ENCODE measurements around the gene SHISAL2A. TPM values are rescaled to one million over a fixed set of nuclear protein-coding genes. Genes with fewer than 3 reads are reported as not detected.

The SHISAL2A gene
- total and polyA plus RNA-seq, 10 of the 15 experiments (the other 5 are each of a cell fraction or from before 2014, with no cell fraction given) = 0.18 to 0.67 (median 0.45) TPM

GRCh38 chr1:52613636-52614373 is 19.2 kb upstream of the SHISAL2A start:
- no peak overlapping the region for H3K9ac ChIP-seq (ENCODE audit: control insufficient read depth, insufficient read depth, low read length)
- no peak for FAIRE-seq
- intact Hi-C loops (cut with micrococcal nuclease; ENCODE audit: unreplicated experiment) (no loop called here), in situ Hi-C loops (cut with MboI) (no loop called here)
- no peak overlapping the region for H3K27ac ChIP-seq (ENCODE audit: control insufficient read depth, insufficient read depth)
- no peaks in the 10 kb centered on the region for H3K27me3 ChIP-seq (replicated peaks in 1 of 2; ENCODE audit: control insufficient read depth in 2 of 2, insufficient read depth in 2 of 2, low read length in 1 of 2)
- POLR2A ChIA-PET = no interaction called here
- H3K4me2 ChIP-seq (ENCODE audit: control insufficient read depth, insufficient read depth) = no peak overlapping the region
- peak; percentile 31; the same call in 1 of the 2 replicates for TF ChIP-seq PKNOX1 (IDR thresholded peaks at IDR 0.05)
- no peak for TF ChIP-seq POLR2AphosphoS5 (IDR thresholded peaks at IDR 0.05; ENCODE audit: low read length)
- no peaks in the 10 kb centered on the region for H3K36me3 ChIP-seq (ENCODE audit: control insufficient read depth in 2 of 2, insufficient read depth in 2 of 2, low read length in 1 of 2)
- no peak for DNase-seq (ENCODE audit: low read depth, low spot score)
- RAD21 ChIA-PET (ENCODE audit: unreplicated experiment) = no interaction called here
- no peaks in the 10 kb centered on the region for H3K4me1 ChIP-seq (ENCODE audit: control insufficient read depth, insufficient read depth, low read length)
- 63% methylated on average over 2 of the region's 2 CpGs for WGBS (ENCODE audit: insufficient coverage, insufficient replicate concordance, low lambda C conversion rate, missing lambda C conversion rate)
- SMC1A ChIA-PET (ENCODE audit: uncharacterized antibody, unreplicated experiment) = interaction anchor here (0.8 to 1.3 kb wide), 2 partner anchors 12 to 19 kb away, joined by 3 read pairs; no protein-coding TSS in a partner anchor
- CTCF ChIA-PET = no interaction called here
- H3K4me3 ChIP-seq = no peak overlapping the region
- no peak for ATAC-seq
- no peaks in the 10 kb centered on the region for H3K79me2 ChIP-seq (ENCODE audit: control insufficient read depth, insufficient read depth, low read length)
- no peaks in the 10 kb centered on the region for H3K9me3 ChIP-seq (replicated peaks; ENCODE audit: control insufficient read depth, insufficient read depth, low read length)
- H2AFZ ChIP-seq (ENCODE audit: control insufficient read depth, low read depth, low read length) = no peak overlapping the region
- no peaks in the 10 kb centered on the region for H4K20me1 ChIP-seq (ENCODE audit: control insufficient read depth, insufficient read depth)
- BruUV-seq (replicated peaks) = no TSS peak

- H3K36me3 ChIP-seq (ENCODE audit: control insufficient read depth in 2 of 2, insufficient read depth in 2 of 2, low read length in 1 of 2) = no peaks in the 10 kb centered on the region
- intact Hi-C loops (cut with micrococcal nuclease; ENCODE audit: unreplicated experiment) (no loop called here), in situ Hi-C loops (cut with MboI) (no loop called here)
- H3K27me3 ChIP-seq (replicated peaks in 1 of 2; ENCODE audit: control insufficient read depth in 2 of 2, insufficient read depth in 2 of 2, low read length in 1 of 2) = no peaks in the 10 kb centered on the region
- ChIA-PET RAD21 (ENCODE audit: unreplicated experiment) (no interaction called here), SMC1A (ENCODE audit: uncharacterized antibody, unreplicated experiment) (interaction anchor here (0.7 to 1.3 kb wide), 2 partner anchors 13 to 191 kb away, joined by 3 read pairs; no protein-coding TSS in a partner anchor), POLR2A (interaction anchor here (0.7 kb wide), 1 partner anchor 553 kb away, joined by 6 read pairs; no protein-coding TSS in a partner anchor), CTCF (no interaction called here)
- H3K4me1 ChIP-seq (ENCODE audit: control insufficient read depth, insufficient read depth, low read length) = no peaks in the 10 kb centered on the region
- no peaks in the 10 kb centered on the region for H3K79me2 ChIP-seq (ENCODE audit: control insufficient read depth, insufficient read depth, low read length)
- FAIRE-seq (no peak), DNase-seq (ENCODE audit: low read depth, low spot score) (no peak), ATAC-seq (no peak)
- no peaks in the 10 kb centered on the region for H3K9me3 ChIP-seq (replicated peaks; ENCODE audit: control insufficient read depth, insufficient read depth, low read length)
- no peak overlapping the region for H3K27ac ChIP-seq (ENCODE audit: control insufficient read depth, insufficient read depth)
- no TSS peak for BruUV-seq (replicated peaks)
- H2AFZ ChIP-seq (ENCODE audit: control insufficient read depth, low read depth, low read length) = no peak overlapping the region
- TF ChIP-seq RCOR1 (conservative IDR thresholded peaks at IDR 0.05; ENCODE audit: low read depth, low read length) = no peak
- no peak overlapping the region for H3K4me3 ChIP-seq
- H4K20me1 ChIP-seq (ENCODE audit: control insufficient read depth, insufficient read depth) = no peaks in the 10 kb centered on the region
- no peak overlapping the region for H3K9ac ChIP-seq (ENCODE audit: control insufficient read depth, insufficient read depth, low read length)
- no peak overlapping the region for H3K4me2 ChIP-seq (ENCODE audit: control insufficient read depth, insufficient read depth)
- WGBS (ENCODE audit: insufficient coverage, insufficient replicate concordance, low lambda C conversion rate, missing lambda C conversion rate) = 67% methylated on average over 4 of the region's 5 CpGs
Measured at GRCh38 chr1:52614671-52615070, 18.3 kb upstream of the SHISAL2A start.
